DMS153 treated with DMSO at 0.1 percent for 48 hours (cell line): ENCODE results near the gene CRISPLD2.

Experiments used
- DNase-seq: peaks from one replicate; lab custom pipeline; 2025; ENCODE audit not compliant: unreplicated experiment; lab: John Stamatoyannopoulos, UW

CRISPLD2 gene

GRCh38 chr16:84879569-84880487, 60.0 kb downstream of the CRISPLD2 start:
- DNase-seq = no peak

DNA sequence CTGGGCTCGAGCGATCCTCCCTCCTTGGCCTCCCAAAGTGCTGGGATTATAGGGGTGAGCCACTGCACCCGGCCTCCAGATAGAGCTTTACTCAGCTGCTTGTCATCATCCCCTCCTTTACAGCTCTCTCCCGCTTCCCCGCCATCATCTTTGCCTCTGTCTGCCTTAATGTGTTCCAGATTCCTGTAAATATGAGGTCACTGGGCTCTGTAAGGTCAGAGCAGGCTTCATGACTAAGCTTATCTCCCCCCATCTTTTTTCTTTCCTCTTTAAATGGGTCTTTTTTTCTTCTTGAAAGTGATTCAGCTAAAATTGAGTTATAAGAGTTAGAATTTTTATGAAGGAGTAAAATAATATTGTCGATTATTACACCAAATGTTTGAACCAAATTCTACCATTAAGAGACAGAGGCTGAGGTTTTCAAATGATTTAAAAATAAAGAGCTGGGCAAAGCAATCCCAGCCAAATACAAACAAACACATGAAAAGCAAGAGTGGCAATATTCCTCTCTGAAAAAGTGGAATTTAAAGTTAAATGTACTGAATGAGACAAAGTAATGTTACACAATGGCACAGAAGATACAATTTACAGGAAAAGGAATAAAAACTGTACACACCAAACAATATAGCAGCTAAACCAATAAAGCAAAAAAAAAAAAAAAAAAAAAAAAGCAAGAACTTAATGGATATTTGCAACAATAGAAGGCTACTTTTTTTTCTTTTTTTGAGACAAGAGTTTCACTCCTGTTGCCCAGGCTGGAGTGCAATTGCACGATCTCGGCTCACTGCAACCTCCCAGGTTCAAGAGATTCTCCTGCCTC, 62.1 kb downstream of the CRISPLD2 start:
- no peak for DNase-seq

- DNase-seq = no peak
These were observed 63.5 kb downstream of the CRISPLD2 start for GRCh38 chr16:84883301-84883700.

- no peak for DNase-seq
These were observed 64.4 kb downstream of the CRISPLD2 start for GRCh38 chr16:84884246-84884595.

- no peak for DNase-seq
These were observed 65.0 kb downstream of the CRISPLD2 start for GRCh38 chr16:84884596-84885341.

DNA sequence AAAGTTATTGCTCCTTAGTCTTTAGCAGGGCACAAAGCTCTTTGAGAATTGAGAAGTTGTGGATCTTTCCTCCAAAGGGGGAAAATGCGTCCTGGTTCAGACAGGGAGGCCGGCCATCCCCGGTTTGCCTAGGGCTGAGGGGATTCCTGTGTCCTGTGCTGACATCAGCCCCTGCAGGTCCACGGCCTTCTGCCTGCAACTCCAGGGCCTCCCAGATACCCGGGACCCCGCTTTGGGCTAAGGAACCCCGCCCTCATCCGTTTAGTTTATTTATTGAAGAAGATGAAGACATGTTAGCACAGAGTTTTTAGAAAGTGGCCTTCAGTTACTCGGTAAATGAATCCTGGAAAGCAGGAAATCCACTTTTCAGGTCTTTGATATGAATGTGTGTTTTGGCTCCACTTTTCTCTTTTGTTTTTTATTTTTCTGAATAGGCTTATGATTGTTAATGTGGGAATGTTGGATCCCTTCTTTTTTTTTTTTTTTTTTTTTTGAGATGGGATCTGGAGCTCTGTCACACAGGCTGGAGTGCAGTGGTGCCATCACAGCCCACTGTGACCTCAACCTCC, 65.6 kb downstream of the CRISPLD2 start:
- DNase-seq = no peak

DNA sequence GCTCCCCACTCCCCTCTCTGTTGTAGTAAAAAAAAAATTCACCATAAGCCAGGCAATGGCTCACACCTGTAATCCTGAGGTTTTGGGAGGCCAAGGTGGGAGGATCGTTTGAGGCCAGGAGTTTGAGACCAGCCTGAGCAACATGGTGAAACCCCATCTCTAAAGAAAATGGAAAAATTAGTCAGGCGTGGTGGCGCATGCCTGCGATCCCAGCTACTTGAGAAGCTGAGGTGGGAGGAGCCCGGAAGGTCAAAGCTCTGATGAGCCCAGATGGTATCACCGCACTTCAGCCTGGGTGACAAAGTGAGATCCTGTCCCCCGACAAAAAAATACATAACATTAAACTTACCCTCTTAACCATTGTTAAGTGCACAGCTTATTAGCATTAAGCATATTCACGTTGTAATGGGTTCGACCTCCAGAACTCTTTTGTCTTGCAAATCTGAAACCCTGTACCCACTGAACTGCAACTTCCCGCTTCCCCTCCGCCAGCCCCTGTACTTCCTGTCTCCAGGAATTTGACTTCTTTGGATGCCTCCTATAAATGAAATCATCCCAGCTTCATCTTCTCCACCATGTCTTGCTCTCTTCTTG, 66.8 kb downstream of the CRISPLD2 start:
- DNase-seq = no peak

DNA sequence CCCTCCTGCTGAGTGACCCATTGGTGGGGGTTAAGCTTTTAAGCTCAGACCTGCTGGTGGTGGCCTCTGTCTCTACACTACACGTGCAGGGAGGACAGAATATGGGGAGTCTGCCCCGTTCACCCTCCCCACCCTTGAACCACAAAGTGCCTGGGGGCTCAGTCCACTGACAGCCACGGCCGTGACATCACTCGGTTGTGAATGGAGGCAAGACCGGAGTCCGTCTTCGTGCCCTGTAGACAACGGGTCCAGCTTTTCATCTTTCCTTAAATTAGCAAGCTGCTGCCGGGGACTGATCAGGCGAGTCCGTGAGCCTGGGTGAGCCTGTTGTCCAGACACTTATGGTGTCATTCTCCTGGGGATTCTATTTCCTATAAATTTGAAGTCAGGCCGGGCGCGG, 67.4 kb downstream of the CRISPLD2 start:
- no peak for DNase-seq

GRCh38 chr16:84888450-84888849, 68.7 kb downstream of the CRISPLD2 start:
- no peak for DNase-seq

DNA sequence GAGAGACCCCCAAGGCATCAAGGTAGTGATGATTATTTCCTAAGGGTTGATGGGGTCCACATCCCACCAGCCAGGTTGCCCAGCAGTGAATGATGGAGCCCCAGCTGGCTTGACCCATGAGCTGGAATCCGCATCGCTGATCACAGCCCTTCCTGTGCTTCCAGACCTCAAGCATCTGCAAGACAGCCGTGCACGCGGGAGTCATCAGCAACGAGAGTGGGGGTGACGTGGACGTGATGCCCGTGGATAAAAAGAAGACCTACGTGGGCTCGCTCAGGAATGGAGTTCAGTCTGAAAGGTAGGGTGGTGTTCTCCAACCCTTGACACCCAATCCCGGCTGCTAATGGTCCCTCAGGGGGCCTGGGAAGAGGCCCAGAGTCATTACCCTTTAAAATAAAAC, 69.3 kb downstream of the CRISPLD2 start:
- no peak for DNase-seq

GRCh38 chr16:84890427-84890826, 70.6 kb downstream of the CRISPLD2 start:
- no peak for DNase-seq

DNA sequence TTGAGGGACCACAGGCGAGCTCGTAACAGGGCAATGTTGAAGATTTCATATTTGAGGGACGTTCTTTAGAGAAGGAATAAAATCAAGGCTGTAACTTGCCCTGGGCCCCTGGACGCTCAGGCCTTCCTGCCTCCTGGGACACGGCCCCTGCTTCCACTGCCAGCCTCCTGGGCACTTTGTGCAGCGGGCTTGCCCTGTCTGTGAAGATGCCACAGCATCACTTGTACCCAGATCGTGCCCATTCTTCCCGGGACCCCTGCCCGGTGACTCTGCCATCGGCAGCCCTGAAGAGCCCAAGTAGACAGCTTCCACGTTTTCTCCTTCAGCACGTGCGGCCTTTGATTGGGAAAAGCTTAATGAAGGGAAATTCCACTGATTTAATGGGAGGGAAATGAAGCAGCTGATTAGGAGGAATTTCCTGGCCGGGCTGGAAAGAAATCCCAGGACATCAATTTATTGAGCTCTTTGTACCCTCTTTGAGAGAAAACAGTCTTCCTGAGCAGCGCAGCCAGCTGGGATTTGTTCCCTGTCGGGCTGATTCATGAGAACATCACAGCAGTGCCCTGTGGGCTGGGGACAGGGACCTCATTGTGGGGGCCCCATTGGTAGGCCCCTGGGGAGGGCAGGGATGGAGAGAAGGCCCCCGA, 71.5 kb downstream of the CRISPLD2 start:
- no peak for DNase-seq

GRCh38 chr16:84892097-84892496, 72.3 kb downstream of the CRISPLD2 start:
- no peak for DNase-seq

DNA sequence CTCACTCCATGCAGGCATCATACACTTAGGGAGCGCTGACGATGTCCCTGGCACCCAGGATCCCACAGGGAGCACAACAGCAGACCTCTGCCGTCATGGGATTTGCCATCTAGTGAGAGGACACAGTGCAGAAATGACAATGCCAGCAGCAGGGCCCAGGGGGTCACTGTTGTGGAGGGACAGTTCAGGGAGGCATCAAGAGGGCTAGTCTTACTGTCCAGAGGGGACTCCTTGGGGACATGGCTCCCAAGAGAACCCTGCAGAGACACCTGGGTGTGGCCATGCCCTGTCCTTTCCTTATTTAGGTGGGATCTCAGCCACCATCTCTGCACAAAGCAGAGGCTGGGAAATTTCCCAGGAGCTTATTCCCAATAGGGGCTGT, 73.7 kb downstream of the CRISPLD2 start:
- DNase-seq = no peak

GRCh38 chr16:84893849-84894599, 74.2 kb downstream of the CRISPLD2 start:
- DNase-seq = no peak

DNA sequence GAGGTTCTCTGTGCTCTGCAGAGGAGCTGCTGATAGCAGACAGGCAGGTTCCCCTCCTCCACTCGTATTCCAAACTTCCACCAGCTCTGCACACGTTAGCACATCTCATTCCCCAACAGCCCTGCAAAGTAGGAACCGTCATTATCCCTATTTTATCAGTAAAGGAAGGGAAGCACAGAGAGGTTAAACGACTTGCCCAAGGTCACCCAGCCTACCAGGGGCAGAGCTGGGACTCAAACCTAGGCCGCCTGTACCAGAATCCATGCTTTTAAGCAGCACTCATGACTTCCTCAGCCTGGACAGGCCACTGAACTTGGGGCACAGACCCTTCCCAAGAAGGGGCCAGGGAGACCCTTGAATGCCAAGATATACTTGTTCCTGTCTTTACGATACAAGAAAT, 75.2 kb downstream of the CRISPLD2 start:
- no peak for DNase-seq

GRCh38 chr16:84896847-84897246, 77.1 kb downstream of the CRISPLD2 start:
- no peak for DNase-seq

DNA sequence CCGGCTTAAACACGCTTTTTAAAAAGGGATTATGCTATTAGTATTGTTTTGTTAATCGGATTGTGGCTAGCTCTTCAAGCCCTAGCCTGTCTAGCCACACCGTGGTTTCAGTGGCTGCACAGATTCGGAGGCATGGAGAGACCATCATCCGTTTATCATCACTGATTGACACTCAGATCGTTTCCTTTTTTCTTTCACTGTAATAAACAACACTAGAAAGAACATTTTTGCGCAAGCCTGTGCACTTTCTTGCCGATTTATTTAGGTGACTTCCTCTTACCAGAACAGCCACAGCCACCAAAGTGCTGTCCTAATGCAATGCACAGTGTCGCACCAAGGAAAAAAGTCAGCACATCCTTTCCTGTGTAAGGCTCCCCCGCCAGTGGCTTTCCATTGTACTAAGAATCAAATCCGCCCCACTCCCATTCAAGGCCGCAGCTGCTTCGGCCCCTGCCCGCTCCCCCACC, 78.2 kb downstream of the CRISPLD2 start:
- DNase-seq = no peak

DNA sequence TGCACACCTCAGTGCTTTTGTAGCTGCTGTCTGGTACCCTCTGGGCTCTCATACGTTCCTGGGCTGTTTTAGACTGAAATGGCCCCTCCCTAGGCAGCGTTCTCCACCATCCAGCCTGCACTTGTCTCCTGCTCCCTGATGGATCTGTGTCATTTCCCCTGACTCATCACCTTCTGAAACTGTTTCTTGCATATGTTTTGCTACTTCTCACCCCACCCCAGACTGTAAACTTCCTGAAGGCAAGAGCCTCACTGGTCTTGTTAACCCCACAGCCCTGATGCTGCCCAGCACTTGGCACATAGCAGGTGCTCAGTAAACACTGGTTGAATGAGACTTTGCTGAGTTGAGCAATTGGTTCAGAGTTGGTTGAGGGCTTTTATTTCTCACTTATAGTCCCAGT, 78.7 kb downstream of the CRISPLD2 start:
- no peak for DNase-seq
